ENCODE data around the gene IL6. TPM values are rescaled to one million over a fixed set of nuclear protein-coding genes. Genes with fewer than 3 reads are reported as not detected.

Gene IL6
- total RNA-seq, 1 donor from 2014 or later, result not detected

DNA sequence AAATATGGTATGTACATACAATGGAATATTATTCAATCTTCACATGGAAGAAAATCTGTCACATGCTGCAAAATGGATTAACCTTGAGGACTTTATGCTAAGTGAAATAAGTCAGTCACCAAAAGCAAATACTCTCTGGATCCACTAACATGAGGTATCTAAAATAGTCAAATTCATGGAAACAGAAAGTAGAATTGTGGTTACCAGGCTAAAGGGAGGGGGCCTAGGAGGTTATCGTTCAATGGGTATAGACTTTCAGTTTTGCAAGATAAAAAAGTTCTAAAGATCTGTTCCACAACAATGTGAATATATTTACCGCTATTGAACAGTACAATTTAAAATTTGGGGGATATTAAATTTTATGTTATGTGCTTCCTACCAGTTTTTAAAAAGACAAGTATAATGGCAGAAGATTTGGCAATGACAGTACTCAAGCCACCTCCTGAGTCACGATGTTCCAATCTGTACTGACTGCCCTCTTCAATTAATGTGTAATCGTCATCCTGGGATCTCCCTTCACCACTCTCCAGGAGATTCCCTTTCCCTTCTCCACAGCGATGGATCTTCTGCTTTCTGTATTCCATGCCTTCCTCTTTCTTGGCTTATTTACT lies 32.3 kb upstream of the IL6 start:
- Mint-ChIP-seq H3K4me3 (ENCODE audit: unreplicated experiment) (no peak overlapping the region), H3K4me1 (ENCODE audit: unreplicated experiment) (peaks cover 6% of the 10 kb centered on the region), H3K27ac (ENCODE audit: unreplicated experiment) (no peak overlapping the region), H3K27me3 (ENCODE audit: unreplicated experiment) (no peaks in the 10 kb centered on the region), H3K36me3 (ENCODE audit: unreplicated experiment) (no peaks in the 10 kb centered on the region), H3K9me3 (ENCODE audit: unreplicated experiment) (peaks cover 5% of the 10 kb centered on the region)
- no peak for DNase-seq (ENCODE audit: extremely low spot score, unreplicated experiment)
- TF ChIP-seq, protein P1, sequence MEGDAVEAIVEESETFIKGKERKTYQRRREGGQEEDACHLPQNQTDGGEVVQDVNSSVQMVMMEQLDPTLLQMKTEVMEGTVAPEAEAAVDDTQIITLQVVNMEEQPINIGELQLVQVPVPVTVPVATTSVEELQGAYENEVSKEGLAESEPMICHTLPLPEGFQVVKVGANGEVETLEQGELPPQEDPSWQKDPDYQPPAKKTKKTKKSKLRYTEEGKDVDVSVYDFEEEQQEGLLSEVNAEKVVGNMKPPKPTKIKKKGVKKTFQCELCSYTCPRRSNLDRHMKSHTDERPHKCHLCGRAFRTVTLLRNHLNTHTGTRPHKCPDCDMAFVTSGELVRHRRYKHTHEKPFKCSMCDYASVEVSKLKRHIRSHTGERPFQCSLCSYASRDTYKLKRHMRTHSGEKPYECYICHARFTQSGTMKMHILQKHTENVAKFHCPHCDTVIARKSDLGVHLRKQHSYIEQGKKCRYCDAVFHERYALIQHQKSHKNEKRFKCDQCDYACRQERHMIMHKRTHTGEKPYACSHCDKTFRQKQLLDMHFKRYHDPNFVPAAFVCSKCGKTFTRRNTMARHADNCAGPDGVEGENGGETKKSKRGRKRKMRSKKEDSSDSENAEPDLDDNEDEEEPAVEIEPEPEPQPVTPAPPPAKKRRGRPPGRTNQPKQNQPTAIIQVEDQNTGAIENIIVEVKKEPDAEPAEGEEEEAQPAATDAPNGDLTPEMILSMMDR (IDR thresholded peaks at IDR 0.05), result no peak

DNA sequence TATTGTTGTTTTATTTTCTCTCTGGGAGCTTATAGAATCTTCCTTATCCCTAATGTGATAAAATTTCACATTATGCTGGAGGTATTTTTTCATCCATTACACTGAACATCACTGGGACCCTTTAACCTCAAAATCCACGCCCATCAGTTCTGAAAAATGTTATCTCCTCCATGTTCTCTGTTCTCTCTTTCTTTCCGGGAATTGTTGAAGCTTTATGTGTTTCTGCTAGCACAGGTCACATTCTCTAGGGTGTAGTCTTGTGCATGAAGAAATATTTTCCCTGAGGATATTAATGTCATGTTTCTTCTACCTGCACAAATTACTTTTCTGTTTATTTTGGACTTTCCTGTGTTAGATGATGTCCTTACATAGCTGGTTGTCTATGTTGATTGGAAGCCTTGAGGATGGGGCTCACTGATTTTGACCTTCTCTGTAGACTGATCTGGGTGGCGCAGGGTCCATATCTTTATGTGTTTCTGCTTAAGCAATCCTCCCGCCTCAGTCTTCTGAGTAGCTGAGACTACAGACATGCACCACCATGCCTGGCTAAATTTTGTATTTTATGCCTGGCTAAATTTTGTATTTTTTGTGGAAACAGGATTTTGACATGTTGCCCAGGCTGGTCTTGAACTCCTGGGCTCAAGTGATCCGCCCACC lies 31.4 kb upstream of the IL6 start:
- H3K27ac Mint-ChIP-seq (ENCODE audit: unreplicated experiment), result no peak overlapping the region
- TF ChIP-seq, protein P1 (IDR thresholded peaks at IDR 0.05), result no peak
- H3K27me3 Mint-ChIP-seq (ENCODE audit: unreplicated experiment), result no peaks in the 10 kb centered on the region
- DNase-seq (ENCODE audit: extremely low spot score, unreplicated experiment), result no peak
- H3K36me3 Mint-ChIP-seq (ENCODE audit: unreplicated experiment), result no peaks in the 10 kb centered on the region
- H3K9me3 Mint-ChIP-seq (ENCODE audit: unreplicated experiment), result peaks cover 5% of the 10 kb centered on the region
- no peak overlapping the region for H3K4me3 Mint-ChIP-seq (ENCODE audit: unreplicated experiment)
- H3K4me1 Mint-ChIP-seq (ENCODE audit: unreplicated experiment), result peaks cover 9% of the 10 kb centered on the region

DNA sequence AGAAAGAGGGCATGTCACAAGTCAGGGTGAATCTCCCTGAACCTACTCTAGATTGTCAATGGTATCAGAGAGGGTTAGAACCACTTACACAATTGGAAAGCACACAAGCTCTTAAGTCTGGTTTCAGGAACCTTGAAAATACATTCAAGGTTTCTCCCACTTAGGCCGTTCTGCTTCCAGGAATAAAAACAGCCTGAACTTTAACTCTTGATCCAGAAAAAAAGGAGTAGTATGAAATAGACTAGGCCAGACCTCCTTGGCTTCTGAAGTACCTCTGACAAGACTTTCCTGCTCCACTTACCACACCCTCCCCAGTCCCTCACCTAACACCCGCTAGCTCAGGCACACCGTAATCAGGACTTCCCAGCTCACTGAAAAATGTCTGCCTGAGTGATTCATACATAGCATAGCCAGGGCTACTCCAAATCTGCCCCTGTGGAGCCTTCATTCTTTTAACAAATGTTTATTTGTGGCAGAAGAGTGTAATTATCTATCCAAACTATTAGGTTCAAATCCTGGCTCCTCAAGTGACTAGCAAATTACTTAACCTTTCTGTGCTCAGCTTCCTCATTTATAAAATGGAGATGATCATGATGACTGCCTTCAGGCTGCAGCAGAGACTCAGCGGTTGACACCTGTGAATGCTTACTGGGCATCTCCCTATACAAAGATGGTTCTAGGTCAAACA lies 30.3 kb upstream of the IL6 start:
- peaks cover 9% of the 10 kb centered on the region for H3K4me1 Mint-ChIP-seq (ENCODE audit: unreplicated experiment)
- DNase-seq (ENCODE audit: extremely low spot score, unreplicated experiment), result no peak
- H3K27ac Mint-ChIP-seq (ENCODE audit: unreplicated experiment), result no peak overlapping the region
- no peak overlapping the region for H3K4me3 Mint-ChIP-seq (ENCODE audit: unreplicated experiment)
- no peaks in the 10 kb centered on the region for H3K36me3 Mint-ChIP-seq (ENCODE audit: unreplicated experiment)
- TF ChIP-seq, protein P1 (IDR thresholded peaks at IDR 0.05), result no peak
- H3K27me3 Mint-ChIP-seq (ENCODE audit: unreplicated experiment), result no peaks in the 10 kb centered on the region
- H3K9me3 Mint-ChIP-seq (ENCODE audit: unreplicated experiment), result peaks cover 5% of the 10 kb centered on the region

DNA sequence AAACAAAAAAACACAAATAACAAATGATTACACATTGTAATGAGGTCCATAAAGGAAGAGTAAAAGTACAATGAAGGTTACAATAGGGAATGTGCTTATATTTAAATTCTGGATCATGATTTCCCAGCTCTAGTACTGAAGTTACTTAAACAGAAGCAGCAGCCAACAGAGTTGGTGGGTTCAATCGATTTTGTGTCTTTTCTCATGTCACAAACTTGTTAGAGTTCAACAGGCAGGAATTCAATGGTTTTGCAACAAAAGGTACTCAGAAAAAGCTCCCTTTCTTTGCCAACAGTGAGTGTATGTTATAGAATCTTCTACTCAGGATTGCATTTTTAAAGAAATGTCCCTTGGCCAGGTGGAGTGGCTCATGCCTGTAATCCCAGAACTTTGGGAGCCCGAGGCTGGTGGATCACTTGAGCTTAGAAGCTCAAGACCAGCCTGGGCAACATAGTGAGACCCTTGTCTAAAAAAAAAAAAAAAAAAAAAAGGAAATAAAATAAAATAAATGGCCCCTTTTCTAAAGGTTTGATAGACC lies 29.6 kb upstream of the IL6 start:
- Mint-ChIP-seq H3K36me3 (ENCODE audit: unreplicated experiment) (no peaks in the 10 kb centered on the region), H3K27ac (ENCODE audit: unreplicated experiment) (no peak overlapping the region), H3K4me1 (ENCODE audit: unreplicated experiment) (peaks cover 11% of the 10 kb centered on the region), H3K4me3 (ENCODE audit: unreplicated experiment) (no peak overlapping the region), H3K27me3 (ENCODE audit: unreplicated experiment) (no peaks in the 10 kb centered on the region), H3K9me3 (ENCODE audit: unreplicated experiment) (peaks cover 5% of the 10 kb centered on the region)
- no peak for DNase-seq (ENCODE audit: extremely low spot score, unreplicated experiment)
- TF ChIP-seq, protein P1 (IDR thresholded peaks at IDR 0.05), result no peak

Measured in osteocyte (in vitro differentiated cells).